Stimulated activated CD4-positive, alpha-beta T cell treated with anti-CD3 and anti-CD28 coated beads, Interleukin-1b, Interleukin-23, amount 100 ng/mL, for 1 hour (primary cell): Measurements from ENCODE around the gene ACVR2B.

Source experiments
- DNase-seq, 2 donors: peaks; one replicate each; pipeline ENCODE4 v3.0.0-alpha.2; 2020; ENCODE audit warnings: low read depth in 2 of 2

The ACVR2B gene

DNA sequence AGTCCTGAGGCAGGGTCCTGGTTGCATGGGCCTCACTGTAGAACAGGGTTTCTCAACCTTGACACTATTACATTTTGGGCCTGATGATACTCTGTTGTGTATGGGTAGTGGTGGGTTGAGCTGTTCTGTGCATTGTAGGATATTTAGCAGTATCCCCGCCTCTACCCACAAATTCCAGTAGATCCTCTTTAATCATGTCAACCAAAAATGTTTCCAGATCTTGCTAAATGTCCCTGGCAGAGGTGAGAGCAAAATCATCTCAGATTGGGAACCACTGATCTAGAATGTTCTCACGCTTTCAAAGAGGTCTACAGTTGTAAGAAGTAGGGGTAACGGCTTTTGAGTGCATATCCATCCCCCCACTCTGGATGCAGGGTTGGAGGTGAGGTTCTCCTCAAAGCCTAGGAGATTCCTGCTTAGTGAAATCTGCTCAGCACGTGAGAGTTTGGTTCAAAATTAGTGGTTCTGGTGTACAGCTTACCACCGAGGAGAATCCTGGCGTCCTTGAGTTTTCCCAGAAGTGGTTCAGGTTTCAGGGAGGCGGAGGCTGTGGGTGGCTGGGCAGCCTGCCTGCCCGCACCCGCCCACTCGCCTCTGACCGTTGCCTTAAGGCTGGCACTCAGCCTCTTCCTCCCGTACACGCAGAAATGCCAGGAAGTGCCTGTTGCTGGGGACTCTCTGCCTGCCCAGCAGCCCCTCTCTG, 5.3 kb downstream of the ACVR2B start:
- no peak for DNase-seq

DNA sequence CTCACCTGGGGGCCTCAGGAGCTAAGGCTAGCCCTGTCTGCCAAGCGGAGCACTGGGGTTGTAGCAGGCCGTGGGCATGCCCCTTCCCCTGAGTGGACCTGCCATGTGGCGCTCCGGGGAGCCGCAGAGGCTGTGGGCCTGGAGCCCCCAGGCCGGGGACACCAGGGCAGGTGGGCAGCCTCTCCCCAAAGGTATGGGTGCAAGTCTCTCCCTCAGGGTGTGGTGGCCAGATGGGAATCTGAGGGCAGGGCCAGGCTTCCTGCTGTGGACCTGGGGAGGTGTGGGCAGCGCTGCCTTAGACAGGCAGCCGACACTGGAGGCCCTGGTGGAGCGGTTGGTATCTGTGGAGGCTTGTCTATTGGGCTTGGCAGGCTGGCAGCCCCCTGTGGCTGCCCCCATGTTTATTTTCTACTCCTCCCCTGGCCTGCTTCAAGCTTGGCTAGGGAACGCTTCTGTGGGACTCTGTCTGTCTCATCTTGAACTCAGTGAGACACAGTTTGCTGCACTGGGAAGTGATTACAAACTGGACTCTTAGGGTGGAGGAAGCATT, 5.9 kb downstream of the ACVR2B start:
- DNase-seq: no peak

GRCh38 chr3:38460377-38461270, 6.9 kb downstream of the ACVR2B start:
- DNase-seq: no peak

GRCh38 chr3:38465588-38466154, 12.0 kb downstream of the ACVR2B start:
- no peak for DNase-seq

DNA sequence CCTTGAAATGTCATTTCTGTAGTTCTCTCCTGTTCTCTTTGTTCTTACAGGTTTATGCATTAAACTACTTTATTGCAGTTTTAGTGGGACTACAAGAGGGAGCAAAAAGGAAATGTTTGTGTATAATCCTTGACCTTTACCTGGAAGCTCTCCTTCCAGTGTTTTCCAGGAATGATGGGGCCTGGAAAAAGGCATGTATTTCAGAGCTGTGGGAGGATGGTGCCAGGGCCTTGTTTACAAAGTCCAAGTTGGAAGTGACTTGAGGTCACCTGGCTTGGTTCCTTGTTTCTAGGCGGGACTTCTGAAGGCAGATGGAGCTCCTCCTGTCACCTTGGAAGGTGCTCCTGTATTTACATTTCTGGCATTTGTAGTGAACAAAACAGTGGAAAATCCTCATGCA, 15.1 kb downstream of the ACVR2B start:
- no peak for DNase-seq

DNA sequence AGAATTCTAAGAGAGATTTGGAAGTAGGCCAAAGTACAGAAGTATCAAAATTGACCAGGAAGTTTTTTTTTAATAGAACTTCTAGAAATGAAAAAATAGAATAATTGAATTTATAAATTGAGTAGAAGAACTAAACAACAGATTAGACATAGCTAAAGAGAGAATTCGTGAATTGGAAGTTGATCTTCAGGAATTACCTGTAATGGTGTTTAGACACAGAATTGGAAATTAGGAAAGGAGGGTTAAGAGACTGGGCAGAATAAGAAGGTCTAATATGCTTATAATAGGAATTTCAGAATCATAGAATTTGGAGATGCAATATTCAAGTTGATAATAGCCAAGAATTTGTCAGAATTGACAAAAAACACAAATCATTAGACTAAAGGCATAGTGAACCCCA, 16.2 kb downstream of the ACVR2B start:
- no peak for DNase-seq

DNA sequence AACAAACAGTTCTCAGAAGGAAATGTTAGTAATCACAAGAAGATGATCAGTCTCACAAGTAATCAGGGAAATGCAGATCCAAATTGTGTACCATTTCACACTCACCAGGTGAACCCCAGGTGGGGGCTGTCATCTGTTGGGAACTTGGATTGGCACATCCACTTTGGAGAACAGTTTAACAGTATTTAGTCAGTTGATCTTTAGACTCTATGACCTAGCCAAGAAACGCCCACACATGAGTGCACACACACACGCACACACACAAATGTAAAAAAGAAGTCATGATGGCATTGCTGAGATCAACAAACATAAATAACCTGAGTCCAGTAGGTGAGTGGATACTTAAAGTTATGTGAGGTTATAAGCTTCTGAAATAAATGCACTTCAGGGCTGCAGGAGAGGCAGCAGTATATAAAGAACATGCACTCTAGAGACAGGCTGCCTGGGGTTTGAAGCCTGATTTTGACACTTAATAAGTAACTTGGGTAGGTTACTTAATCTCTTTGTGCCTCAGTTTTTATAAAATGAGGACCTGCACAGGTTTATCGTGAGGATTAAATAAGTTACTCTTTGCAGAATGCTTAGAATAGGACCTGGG, 17.7 kb downstream of the ACVR2B start:
- DNase-seq: no peak

DNA sequence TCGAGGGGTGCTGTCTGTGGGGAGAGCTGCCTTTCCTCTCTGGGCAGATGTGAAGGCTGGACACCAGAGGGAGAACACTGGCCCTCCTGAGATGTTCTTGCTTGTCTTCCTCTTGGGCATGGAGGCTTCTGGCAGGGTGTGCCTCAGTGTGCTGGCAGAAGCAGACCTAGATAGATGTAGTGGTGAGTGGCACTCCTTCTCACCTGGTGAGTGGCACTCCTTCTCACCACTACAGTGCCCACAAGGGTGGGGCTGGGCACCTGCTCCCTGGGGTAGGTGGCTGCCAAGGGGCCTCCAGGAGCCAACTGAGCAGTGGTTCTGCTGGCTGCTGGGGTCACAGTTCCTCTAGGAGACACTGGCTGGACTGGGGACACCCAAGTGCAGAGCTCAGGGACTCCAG, 18.7 kb downstream of the ACVR2B start:
- no peak for DNase-seq

- DNase-seq: no peak
These were observed 19.5 kb downstream of the ACVR2B start for GRCh38 chr3:38473229-38473628.

DNA sequence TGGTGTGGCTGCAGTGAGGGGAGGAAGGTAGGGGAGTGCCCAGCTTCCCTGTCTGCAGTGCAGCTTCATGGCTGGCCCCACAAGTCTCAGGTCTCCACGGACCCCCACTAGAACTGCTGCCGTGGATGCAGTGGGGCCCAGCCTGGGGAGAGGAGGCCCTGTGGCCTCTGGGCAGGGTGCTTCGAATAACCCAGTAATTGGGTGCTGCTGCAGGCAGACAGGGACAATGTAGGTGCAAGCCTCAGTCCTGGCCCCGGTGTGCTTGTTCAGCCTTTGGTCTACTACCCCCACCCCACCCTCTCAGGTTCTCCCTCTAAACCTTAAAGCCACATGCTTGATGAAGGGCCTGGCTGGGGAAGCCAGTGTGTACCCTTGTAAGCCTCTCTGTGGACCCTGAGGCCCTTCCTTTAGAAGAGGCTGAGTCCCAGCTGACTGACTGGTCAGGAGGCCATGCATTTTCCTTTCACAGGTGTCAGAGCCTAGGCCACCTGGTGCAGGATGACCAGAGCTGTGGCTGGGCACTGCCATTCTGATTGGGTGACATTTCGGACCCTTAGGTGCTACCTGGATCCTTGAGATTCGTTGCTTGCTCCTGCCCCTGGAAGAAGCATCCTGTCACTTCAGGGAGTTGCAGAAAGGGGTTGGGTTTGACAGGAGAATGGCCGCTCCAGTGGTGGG, 21.4 kb downstream of the ACVR2B start:
- DNase-seq: no peak

DNA sequence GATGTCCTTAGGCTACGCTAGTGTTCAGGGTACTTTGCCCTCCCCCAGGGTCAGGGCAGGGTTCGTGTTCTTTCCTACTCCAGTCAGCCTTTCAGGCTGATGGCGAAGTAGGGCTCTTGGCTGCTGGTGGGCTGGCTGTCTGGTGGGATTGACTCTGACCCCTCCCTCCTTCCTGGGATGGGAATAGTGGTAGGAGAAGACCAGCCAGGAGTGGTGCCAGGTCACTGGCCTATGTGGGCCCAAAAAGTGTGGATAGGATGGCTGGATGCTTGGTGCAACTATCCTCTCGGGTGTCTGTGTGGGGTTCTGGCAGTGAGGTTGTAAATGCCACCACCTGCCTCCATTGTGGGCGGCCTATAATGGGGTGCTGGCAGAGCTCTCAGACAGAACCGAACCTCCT, 22.0 kb downstream of the ACVR2B start:
- DNase-seq: no peak

GRCh38 chr3:38476157-38476756, 22.6 kb downstream of the ACVR2B start:
- no peak for DNase-seq

DNA sequence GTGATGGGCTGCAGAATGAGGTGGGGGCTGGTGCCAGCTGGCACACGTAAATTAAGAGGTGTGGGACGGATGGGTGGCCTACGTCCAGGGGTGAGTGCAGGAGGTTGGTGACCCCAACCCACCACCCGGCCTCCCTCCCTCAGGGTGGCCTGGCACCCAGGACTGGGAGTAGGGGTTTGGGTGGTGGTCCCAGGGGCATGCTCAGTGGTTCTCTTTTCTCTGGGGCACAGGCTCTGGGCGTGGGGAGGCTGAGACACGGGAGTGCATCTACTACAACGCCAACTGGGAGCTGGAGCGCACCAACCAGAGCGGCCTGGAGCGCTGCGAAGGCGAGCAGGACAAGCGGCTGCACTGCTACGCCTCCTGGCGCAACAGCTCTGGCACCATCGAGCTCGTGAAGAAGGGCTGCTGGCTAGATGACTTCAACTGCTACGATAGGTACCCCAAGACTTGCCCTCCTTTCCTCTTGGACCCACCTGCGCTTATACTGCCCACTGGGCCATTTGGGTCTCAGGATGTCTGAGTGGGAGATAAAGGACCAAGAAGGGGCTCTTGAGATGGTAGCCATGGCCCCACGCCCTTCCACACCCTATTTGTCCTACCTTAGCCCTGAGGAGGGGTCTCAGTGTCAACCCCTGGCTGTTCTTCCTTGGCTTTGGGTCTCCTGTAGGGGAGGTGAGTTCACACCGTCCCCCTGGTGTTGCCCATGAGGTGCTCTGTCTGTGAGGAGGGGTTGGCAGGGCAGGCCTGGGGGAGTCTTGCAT, 23.5 kb downstream of the ACVR2B start:
- no peak for DNase-seq

DNA sequence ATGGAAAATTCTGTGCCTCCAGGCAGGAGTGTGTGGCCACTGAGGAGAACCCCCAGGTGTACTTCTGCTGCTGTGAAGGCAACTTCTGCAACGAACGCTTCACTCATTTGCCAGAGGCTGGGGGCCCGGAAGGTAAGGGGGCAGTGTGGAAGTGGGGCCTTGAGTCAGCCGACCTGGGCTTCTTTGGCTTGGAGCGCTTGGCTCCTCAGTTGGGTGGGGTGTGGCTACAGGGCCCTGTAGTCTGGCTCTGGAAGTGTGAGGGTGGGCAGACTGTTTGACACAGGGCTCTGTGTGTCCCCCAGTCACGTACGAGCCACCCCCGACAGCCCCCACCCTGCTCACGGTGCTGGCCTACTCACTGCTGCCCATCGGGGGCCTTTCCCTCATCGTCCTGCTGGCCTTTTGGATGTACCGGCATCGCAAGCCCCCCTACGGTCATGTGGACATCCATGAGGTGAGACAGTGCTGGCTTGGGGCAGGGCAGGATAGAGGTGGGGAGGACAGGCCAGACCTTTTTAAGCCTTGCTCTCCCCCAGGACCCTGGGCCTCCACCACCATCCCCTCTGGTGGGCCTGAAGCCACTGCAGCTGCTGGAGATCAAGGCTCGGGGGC, 24.3 kb downstream of the ACVR2B start:
- no peak for DNase-seq

GRCh38 chr3:38478901-38479300, 25.2 kb downstream of the ACVR2B start:
- no peak for DNase-seq

GRCh38 chr3:38479431-38480092, 25.9 kb downstream of the ACVR2B start:
- DNase-seq: peak in 1 of 2 donors; percentile 10

- no peak for DNase-seq
These were observed 26.4 kb downstream of the ACVR2B start for GRCh38 chr3:38480093-38480445.

DNA sequence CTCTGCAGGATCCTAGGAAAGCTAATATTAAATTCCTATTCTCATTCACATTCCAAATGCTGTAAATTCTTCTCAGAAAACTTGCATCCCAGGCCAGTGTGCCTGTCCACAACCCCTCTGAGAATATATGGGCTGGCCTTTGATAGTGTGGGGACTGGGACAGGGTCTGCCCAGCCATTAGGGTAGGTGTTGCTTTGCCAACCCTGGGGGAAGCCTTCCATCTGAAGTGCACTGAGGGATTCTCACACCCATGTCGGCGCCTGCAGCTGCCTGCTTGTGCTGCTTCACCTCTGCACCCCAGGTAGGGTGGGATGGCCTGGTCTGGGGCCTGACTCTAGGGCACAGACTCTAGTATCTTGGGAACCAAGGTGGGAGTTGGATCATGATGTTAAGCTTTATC, 27.2 kb downstream of the ACVR2B start:
- DNase-seq: no peak

GRCh38 chr3:38482951-38483350, 29.3 kb downstream of the ACVR2B start:
- DNase-seq: no peak

- DNase-seq: no peak
These were observed 33.6 kb downstream of the ACVR2B start for GRCh38 chr3:38487323-38487722.
